GM12872 (cell line): ENCODE data around the gene AMMECR1L.

Source experiments
- CTCF ChIP-seq: IDR thresholded peaks from 3 replicates; pipeline ENCODE4 v1.5.1; 2011; ENCODE audit warnings: low read depth, mild to moderate bottlenecking, low read length, moderate library complexity; ENCODE audit not compliant: insufficient read depth

Gene AMMECR1L

GRCh38 chr2:127860130-127860529 lies 25.6 kb downstream of the AMMECR1L start:
- TF ChIP-seq CTCF = no peak

GRCh38 chr2:127859712-127860085 lies 26.1 kb downstream of the AMMECR1L start:
- no peak for TF ChIP-seq CTCF

GRCh38 chr2:127857265-127857808 lies 28.4 kb downstream of the AMMECR1L start:
- no peak for TF ChIP-seq CTCF

GRCh38 chr2:127853671-127854070 lies 32.1 kb downstream of the AMMECR1L start:
- no peak for TF ChIP-seq CTCF

GRCh38 chr2:127852388-127852787 lies 33.4 kb downstream of the AMMECR1L start:
- no peak for TF ChIP-seq CTCF

GRCh38 chr2:127847931-127848330 lies 37.8 kb downstream of the AMMECR1L start:
- no peak for TF ChIP-seq CTCF

- TF ChIP-seq CTCF = no peak
These were observed 40.8 kb downstream of the AMMECR1L start for GRCh38 chr2:127844973-127845372.
